DMS53 treated with DMSO at 0.1 percent for 48 hours (cell line): ENCODE results near the gene EVI2A.
"Not testable (repeated sequence)": the region's sequence is repeated elsewhere in the genome, so short reads cannot be mapped to it uniquely, and the experiment has no call there.

Experiments
- DNase-seq: peaks from one replicate; lab custom pipeline; 2025; ENCODE audit not compliant: unreplicated experiment; lab: John Stamatoyannopoulos, UW

The EVI2A gene, protein sequence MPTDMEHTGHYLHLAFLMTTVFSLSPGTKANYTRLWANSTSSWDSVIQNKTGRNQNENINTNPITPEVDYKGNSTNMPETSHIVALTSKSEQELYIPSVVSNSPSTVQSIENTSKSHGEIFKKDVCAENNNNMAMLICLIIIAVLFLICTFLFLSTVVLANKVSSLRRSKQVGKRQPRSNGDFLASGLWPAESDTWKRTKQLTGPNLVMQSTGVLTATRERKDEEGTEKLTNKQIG

GRCh38 chr17:31321481-31321880, at the start of gene EVI2A:
TSS of gene EVI2A (minus strand) at chr17:31321622. CDS start at chr17:31319013, 2,609 bp downstream.
- DNase-seq, result no peak

DNA sequence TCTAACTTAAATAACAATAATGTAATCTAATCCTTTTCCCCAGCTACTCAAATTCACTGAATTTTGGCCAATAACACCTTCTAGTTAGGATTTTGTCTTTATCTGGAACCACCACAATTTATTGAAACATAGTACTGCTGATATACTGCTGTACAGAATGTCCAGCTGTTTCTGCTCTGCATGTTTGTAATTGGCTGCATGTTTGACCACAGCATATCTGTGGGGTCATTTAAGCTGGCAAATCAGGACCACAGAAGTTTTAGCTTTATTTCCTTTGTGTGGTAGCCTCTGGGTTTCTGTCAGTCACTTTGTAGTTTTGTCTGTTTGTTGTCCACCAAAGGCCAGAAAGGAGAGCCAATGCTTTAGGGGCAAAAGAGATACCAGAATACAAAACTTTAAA, 47.8 kb upstream of the EVI2A start:
- no peak for DNase-seq

DNA sequence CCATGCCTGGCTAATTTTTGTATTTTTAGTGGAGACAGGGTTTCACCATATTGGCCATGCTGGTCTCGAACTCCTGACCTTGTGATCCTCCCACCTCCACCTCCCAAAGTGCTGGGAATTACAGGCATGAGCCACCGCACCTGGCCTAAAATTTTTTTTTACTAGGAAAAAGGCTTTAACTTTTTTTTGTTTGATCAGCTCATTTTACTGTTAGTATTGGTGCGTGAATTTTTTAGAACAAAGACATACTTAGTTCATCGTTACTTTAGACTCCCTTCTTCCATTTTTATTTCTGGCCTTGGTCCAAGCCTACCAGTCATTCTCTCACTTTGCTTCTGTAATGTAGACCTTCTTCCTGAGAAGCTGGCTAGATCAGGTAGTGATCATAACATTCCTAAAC, 44.7 kb upstream of the EVI2A start:
- no peak for DNase-seq

DNA sequence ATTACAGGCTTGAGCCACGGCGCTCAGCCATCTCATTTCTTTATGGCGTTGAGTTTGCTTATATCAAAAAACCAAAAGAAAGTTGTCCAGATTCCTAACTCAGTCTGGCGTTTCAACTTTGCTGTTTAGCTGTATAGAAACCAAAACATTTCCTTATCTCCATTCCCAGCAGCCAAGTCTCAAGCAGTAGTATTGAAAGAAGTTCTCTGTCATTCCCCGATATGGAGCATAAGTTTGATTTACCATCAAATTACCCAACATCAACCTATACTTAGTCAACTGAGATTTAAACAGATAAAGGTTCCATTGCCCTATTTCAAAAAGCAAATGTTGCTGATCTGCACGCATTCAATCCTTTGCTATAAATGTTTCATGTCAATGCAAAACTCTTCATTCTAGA, 42.6 kb upstream of the EVI2A start:
- no peak for DNase-seq

DNA sequence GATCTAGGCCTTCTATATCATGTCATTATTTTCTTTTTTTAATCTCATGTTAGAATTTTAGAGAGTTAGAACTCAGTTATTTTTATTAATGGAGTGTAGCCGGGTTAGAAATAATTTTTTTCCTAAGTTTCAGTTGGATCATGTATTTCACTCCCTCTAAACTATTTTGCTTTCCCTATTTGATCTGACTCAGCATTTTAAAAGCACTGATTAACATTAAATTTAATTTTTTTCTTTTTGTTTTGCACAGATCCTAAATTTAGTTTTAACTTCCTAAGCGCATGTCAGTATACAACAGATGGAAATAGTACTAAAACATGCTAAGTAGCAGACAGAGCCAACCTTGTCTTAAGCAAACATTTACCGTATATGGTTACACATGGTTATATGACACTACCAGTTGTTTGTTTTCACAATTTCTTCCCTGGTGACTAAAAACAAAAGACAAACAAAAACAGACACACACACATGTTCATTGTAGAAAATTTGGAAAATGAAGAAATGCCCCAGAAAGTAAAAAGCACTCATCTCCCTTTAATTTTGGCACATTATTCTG, 36.5 kb upstream of the EVI2A start:
- peak; percentile 54 for DNase-seq

DNA sequence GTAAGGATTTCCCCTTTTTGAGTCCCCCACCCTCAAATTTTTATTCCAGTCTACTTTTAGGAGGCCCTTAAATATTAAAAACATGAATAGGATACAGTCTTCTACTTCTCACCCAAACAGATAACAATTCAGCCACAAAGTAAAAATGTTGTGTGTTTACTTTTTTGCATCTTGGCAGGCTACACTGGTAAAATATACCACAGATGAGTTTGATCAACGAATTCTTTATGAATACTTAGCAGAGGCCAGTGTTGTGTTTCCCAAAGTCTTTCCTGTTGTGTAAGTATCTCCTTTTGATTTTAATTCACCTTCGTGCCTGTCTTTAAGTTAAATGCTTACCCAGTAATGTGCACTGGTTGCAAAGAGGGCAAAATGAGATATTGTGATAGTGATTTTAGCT, 35.7 kb upstream of the EVI2A start:
- no peak for DNase-seq

DNA sequence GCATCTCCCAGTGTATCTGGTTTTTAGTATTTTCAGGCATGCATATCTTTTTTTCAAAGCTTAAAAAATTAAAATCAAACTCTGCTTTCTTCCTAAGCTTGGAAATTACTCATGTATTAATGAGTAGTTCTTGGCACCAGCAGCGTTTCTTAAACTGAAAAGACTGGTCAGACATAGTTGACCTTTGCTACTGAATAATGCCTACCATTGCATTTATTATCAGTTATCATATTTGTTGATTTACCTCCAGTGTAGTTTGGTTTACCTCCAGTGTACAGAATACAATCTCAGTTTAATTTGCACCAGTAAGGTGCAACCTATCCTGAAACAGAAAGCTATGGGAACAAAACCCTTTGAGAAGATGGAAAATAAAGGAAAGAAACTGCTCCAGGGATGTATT, 34.5 kb upstream of the EVI2A start:
- DNase-seq, result no peak

- no peak for DNase-seq
Measured at GRCh38 chr17:31349454-31349853, 28.0 kb upstream of the EVI2A start.

DNA sequence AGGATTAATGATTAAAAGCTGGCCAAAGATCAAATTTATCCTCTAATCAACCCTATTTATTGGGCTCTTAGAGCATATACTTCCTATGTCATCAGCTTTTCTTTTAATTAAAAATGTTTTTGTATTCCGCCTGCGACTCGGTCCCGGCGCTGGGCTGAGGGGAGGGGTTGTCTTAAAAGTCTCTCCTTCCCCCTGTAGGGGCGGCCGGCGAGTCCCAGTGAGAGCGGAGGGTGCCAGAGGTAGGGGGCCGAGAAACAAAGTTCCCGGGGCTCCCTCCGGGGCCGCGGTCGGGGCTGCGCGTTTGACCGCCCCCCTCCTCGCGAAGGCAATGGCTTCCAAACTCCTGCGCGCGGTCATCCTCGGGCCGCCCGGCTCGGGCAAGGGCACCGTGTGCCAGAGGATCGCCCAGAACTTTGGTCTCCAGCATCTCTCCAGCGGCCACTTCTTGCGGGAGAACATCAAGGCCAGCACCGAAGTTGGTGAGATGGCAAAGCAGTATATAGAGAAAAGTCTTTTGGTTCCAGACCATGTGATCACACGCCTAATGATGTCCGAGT, 23.8 kb upstream of the EVI2A start:
- not testable (repeated sequence) for DNase-seq

GRCh38 chr17:31339906-31340661, 18.7 kb upstream of the EVI2A start:
- DNase-seq, result no peak

GRCh38 chr17:31329221-31329620, 7.8 kb upstream of the EVI2A start:
- DNase-seq, result no peak

GRCh38 chr17:31328160-31328535, 6.7 kb upstream of the EVI2A start:
- no peak for DNase-seq

DNA sequence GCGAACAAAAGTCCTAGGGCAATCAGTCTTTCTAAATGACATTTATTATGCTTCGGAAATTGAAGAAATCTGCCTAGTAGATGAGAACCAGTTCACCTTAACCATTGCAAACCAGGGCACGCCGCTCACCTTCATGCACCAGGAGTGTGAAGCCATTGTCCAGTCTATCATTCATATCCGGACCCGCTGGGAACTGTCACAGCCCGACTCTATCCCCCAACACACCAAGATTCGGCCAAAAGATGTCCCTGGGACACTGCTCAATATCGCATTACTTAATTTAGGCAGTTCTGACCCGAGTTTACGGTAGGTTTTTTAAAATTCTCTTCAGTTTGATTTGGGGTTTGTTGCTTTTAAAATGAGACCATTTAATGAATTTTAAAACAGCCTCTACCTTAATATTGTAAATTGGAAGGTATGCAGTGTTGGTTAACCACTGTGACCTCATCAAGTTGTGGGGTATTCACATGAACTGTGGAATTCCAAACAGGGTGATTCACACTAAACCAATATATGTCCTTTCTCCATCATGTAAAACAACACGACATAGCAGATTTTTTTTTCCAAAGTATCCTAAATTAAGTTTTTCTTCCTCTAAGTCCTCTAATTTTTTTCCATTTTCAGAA, 6.2 kb upstream of the EVI2A start:
- DNase-seq, result no peak

GRCh38 chr17:31323551-31323950, 2.1 kb upstream of the EVI2A start:
- no peak for DNase-seq

DNA sequence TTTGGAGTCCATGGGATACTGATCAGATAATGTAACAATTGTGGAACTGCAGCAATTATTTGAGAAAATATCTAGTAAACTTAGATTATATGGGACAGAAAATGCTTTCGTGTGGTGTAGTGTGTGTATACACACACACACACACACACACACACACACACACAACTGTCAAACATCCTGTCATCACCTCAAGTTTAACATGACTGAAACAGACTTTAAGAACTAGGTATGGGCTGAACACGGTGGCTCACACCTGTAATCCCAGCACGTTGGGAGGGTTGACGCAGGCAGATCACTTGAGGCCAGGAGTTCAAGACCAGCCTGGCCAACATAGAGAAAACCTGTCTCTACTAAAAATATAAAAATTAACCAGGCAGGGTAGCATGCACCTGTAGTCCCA, 544 bp upstream of the EVI2A start:
- no peak for DNase-seq

DNA sequence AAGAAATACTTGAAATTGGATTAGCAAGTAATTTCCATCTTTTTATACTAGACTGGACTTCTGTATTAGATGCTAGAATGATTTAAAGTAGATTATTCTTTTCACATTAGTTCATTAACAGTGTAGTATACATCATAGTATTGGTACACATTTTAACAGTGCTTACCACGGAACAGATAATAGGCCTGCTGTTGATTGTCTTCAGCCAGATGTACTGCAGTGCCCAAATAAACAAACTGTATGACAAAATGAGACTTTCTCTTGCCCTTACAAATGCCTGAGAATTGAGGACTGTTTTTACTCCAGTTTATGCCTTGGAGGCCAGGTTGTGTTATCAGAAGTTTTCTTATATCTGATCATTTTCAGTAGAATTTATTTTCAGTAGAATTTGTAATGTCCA, 631 bp downstream of the EVI2A start:
- DNase-seq, result no peak

DNA sequence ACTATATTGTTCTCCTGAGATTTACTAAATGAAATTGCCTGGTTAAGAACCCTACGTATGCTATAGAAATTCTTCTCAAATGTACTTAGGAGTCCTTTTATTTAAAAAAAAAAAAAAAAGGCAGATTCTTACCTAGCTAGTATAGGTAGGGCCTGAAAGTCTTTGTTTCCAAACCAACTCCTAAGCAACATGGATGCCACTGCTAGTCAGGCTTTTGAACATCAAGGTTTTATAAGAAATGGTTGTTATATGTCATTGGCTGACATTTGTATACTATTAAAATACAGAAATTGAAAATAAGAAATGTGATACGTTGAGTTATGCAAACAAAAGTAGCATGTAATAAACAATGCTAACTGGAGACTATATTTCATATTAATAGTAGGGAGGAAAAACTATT, 1.2 kb downstream of the EVI2A start:
- no peak for DNase-seq

GRCh38 chr17:31318851-31319661, 2.4 kb downstream of the EVI2A start:
- no peak for DNase-seq

- no peak for DNase-seq
Measured at GRCh38 chr17:31318298-31318801, 3.1 kb downstream of the EVI2A start.

- DNase-seq, result no peak
Measured at GRCh38 chr17:31314782-31315100, 6.7 kb downstream of the EVI2A start.
